GM18517 (cell line): Measurements from ENCODE around the gene PRLR.
"Not testable (repeated sequence)": the region's sequence is repeated elsewhere in the genome, so short reads cannot be mapped to it uniquely, and the experiment has no call there.

ENCODE experiments used
- ATAC-seq: cut with Tn5 transposase; IDR thresholded peaks from one replicate; pipeline ENCODE4 v1.9.1; 2021; ENCODE audit warnings: mild to moderate bottlenecking, moderate library complexity; ENCODE audit not compliant: unreplicated experiment

PRLR gene

GRCh38 chr5:35198686-35199085 is 31.6 kb downstream of the PRLR start:
- ATAC-seq = no peak

- no peak for ATAC-seq
Measured at GRCh38 chr5:35198075-35198474, 32.2 kb downstream of the PRLR start.

- ATAC-seq = no peak
Measured at GRCh38 chr5:35197351-35197750, 32.9 kb downstream of the PRLR start.

DNA sequence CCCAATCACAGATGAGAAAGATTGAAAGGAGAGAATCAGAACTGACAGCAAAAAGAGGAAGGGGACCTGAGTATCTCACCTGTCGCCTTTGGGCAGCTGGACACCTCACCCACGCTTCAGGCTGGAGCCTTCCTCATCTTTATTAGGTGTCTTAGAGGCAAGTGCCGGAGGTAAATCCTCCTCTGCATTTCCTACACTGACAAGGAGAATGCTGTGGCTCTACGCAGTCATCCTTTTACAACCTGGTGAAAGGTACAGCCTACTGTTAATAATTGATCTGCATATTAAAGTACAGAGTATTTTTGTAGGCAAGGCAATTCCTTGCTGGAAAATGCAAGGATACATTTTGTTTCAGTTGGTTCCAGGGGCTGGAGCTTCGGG is 34.8 kb downstream of the PRLR start:
- no peak for ATAC-seq

DNA sequence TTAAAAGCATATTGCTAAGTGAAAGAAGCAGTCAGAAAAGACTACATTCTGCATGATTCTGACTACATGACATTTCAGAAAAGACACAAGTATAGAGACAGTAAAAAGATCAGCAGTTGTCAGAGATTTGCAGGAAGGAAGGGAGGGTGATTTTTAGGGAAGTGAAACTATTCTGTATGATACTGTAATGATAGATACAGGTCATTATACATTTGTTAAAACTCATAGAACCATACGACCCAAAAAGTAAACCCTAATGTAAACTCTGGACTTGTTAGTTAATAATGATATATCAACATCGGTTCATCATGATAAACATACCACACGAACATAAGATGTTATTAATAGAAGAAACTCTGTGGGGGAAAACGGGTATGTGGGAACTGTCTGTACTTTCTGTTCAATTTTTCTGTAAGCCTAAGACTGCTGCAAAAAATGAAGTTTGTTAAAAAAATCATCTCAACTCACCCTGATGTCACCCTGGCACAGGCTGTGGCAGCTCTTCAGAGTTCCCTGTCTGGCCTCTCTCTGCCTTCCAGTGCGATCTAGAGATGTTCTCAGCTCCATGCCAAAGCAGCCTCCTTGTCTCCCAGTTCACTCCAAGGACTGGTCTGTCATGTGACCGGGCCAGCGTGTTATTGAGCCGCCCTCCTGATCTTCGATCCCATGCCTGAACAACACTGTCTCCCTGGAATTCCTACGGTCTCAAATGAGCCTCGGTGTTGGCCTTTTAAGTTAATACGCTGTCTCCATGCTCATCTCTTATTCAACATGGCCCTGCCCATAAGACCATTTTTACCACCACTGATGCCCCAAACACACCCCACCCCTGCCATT is 35.4 kb downstream of the PRLR start:
- peak; percentile 100 for ATAC-seq

GRCh38 chr5:35192506-35192905 is 37.8 kb downstream of the PRLR start:
- ATAC-seq = no peak

DNA sequence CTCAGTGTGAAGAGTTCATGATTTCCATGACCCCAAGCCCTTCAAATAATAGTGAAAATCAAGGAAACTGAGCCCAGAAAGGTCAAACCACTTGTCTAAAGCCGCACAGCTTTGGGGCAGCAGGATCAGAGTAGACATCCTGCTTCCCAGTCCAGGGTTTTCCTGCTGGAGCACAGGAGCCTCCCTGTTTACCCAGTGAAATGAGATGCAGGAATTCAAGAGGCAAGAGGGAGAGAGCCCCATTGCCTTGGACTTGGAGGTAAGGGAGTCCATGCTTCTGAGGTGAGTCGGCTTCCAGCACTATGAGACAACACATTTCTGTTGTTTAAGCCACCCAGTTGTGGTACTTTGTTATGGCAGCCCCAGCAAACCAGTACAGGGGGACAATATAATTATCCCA is 40.5 kb downstream of the PRLR start:
- not testable (repeated sequence) for ATAC-seq

- no peak for ATAC-seq
Measured at GRCh38 chr5:35188031-35188457, 42.2 kb downstream of the PRLR start.

GRCh38 chr5:35187621-35188020 is 42.7 kb downstream of the PRLR start:
- ATAC-seq = not testable (repeated sequence)

DNA sequence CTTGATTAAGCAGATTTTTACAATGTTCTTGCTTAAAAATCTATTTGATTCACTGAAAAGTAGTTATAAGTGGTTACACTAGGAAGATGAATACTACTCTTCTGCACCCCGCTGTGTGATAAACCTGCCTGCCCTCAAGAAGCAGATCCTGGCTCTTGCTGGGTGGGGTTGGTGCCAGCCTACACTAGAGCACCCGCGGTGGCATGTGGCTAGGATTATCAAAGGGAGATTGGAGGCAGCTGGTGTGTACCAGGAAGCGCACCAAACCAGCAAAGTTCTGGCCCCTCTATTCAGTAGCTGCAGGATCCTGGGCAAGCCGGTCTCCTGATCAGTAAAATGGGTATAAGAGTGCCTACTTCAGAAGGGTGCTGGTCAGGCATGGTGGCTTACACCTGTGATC is 43.5 kb downstream of the PRLR start:
- no peak for ATAC-seq

DNA sequence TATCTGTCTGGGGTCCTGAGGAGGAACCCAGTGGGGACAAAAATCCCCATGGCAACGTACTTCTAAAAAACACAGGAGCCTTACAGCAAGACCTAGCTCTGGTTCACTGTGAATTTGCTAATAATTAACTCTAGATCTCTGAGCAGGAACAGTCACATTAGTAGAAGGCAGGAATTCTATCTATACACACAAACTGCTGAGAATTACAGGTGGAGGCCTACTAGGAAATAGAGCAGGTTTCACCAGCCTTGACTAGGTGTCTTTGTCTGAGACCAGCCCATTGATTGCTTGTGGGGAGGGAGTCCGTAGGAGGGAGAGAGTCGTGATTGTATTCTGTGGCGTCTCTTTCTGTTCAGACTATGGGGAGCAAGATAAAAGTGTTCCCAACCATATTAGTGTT is 44.8 kb downstream of the PRLR start:
- ATAC-seq = no peak

GRCh38 chr5:35183556-35183955 is 46.7 kb downstream of the PRLR start:
- ATAC-seq = no peak

- peak; percentile 68 for ATAC-seq
Measured at GRCh38 chr5:35182910-35183535, 47.3 kb downstream of the PRLR start.

- ATAC-seq = no peak
Measured at GRCh38 chr5:35182486-35182885, 47.8 kb downstream of the PRLR start.

- ATAC-seq = no peak
Measured at GRCh38 chr5:35180046-35180445, 50.2 kb downstream of the PRLR start.

DNA sequence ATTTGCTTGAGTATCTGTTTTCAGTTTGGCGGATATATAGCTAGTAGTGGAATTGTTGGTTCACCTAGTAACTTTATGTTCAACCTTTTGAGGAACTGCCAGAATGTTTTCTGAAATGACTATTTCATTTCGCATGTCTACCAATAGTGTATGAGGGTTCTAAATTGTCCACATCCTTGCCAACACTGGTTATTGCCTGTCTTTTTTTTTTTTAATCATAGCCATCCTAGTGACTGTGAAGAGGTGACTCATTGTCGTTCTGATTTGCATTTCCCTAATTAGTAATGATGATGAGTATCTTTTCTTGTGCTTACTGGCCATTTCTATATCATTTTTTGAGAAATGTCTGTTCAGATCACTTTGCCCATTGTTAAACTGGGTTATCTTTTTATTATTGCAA is 52.5 kb downstream of the PRLR start:
- ATAC-seq = no peak

- ATAC-seq = no peak
Measured at GRCh38 chr5:35172533-35172932, 57.8 kb downstream of the PRLR start.

DNA sequence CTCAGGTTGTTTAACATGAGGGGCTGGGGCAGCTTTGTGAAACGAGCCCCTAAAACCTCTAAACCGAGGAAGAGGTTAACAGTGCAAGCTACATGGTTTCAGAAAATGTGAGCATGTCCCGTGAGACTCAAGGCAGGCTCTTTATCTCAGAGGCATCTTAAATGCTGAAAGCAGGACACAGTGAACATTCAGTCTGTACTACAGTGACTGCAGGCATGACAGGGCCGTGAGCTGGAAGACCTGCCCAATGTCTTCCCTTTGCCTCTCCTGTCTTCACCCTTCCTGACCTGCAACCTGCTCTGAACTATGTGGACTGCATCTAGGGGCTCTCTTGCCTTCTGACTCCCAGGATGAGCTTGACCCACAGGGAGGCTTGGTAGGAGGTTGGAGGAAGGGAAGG is 58.3 kb downstream of the PRLR start:
- no peak for ATAC-seq

GRCh38 chr5:35171078-35171477 is 59.2 kb downstream of the PRLR start:
- ATAC-seq = no peak

- ATAC-seq = no peak
Measured at GRCh38 chr5:35166043-35166442, 64.2 kb downstream of the PRLR start.

- no peak for ATAC-seq
Measured at GRCh38 chr5:35164860-35165542, 65.3 kb downstream of the PRLR start.

- ATAC-seq = no peak
Measured at GRCh38 chr5:35163710-35164033, 66.6 kb downstream of the PRLR start.
